H1 (cell line): Measurements from ENCODE around the gene C11orf71. TPM values are rescaled to one million over a fixed set of nuclear protein-coding genes. Genes with fewer than 3 reads are reported as not detected.

Experiments used
- CTCF ChIA-PET: fragments of 300-600 bp; sonication (Branson Sonifier 250); formaldehyde crosslinking; loops from one replicate; lab custom pipeline; 2021; ENCODE audit not compliant: partially characterized antibody; lab: Charles Lee
- POLR2A ChIA-PET: fragments of 300-600 bp; sonication (Branson Sonifier 250); formaldehyde crosslinking; loops from one replicate; lab custom pipeline; 2021; ENCODE audit warnings: inconsistent platforms; ENCODE audit not compliant: partially characterized antibody; lab: Charles Lee
- DNase-seq, 2 experiments: peaks; one replicate each; pipeline versions ENCODE4 v3.0.0 to v3.0.0-alpha.2; 2010 to 2022; ENCODE audit warnings: low spot score in 2 of 2, low read depth in 1 of 2, mixed read lengths in 1 of 2
- FAIRE-seq: peaks from 2 replicates; lab custom pipeline; 2011; peaks lifted over from hg19 to GRCh38; lab: Jason Lieb, UNC
- H2AFZ ChIP-seq: 2 replicates; pipeline ENCODE4 v1.8.1; 2012; ENCODE audit warnings: low read length, inconsistent platforms
- H2AK5ac ChIP-seq: 2 replicates; pipeline ENCODE4 v1.6.1; 2013; ENCODE audit warnings: low read depth, low read length
- H2BK120ac ChIP-seq: replicated peaks from 2 replicates; pipeline ENCODE3; 2013; ENCODE audit warnings: low read depth, low read length, inconsistent platforms
- H2BK12ac ChIP-seq: 2 replicates; pipeline ENCODE4 v1.6.1; 2013; ENCODE audit warnings: low read depth, low read length
- H2BK15ac ChIP-seq: 2 replicates; pipeline ENCODE4 v1.6.1; 2013; ENCODE audit warnings: low read length
- H2BK20ac ChIP-seq: 2 replicates; pipeline ENCODE4 v1.6.1; 2013; ENCODE audit warnings: low read length
- H2BK5ac ChIP-seq: 2 replicates; pipeline ENCODE4 v1.6.1; 2013; ENCODE audit warnings: low read depth, low read length
- H3K14ac ChIP-seq: 2 replicates; pipeline ENCODE4 v1.6.1; 2013; ENCODE audit warnings: inconsistent platforms; ENCODE audit not compliant: insufficient read length
- H3K18ac ChIP-seq: 2 replicates; pipeline ENCODE4 v1.6.1; 2013; ENCODE audit warnings: low read length; ENCODE audit errors: extremely low read depth
- H3K23ac ChIP-seq: 2 replicates; pipeline ENCODE4 v1.6.1; 2013; ENCODE audit warnings: inconsistent platforms; ENCODE audit not compliant: insufficient read length
- H3K23me2 ChIP-seq: 2 replicates; pipeline ENCODE4 v1.6.1; 2013; ENCODE audit warnings: low read depth, low read length
- H3K27ac ChIP-seq: 2 replicates; pipeline ENCODE4 v1.6.1; 2011; ENCODE audit warnings: low read depth, low read length, inconsistent platforms
- H3K27me3 ChIP-seq, 4 experiments: replicated peaks in 1 of 4; 1 replicate in 1 of 4; 2 replicates in 3 of 4; pipeline versions ENCODE4 v1.6.1 to v1.8.1; 2011 to 2013; ENCODE audit warnings: low read length in 3 of 4, mild to moderate bottlenecking in 3 of 4, inconsistent platforms in 2 of 4, mixed read lengths in 2 of 4, moderate library complexity in 1 of 4; ENCODE audit not compliant: control insufficient read depth in 3 of 4, insufficient read depth in 3 of 4; ENCODE audit errors: extremely low read depth in 1 of 4
- H3K36me3 ChIP-seq, 4 experiments: 2 replicates each; pipeline versions ENCODE4 v1.6.1 to v1.8.1; 2011 to 2013; ENCODE audit warnings: mild to moderate bottlenecking in 4 of 4, low read length in 3 of 4, moderate library complexity in 2 of 4, control low read depth in 1 of 4, inconsistent platforms in 1 of 4; ENCODE audit not compliant: insufficient read depth in 4 of 4, control insufficient read depth in 2 of 4
- H3K4ac ChIP-seq: replicated peaks from 2 replicates; pipeline ENCODE3; 2013; ENCODE audit warnings: low read length, low read depth, mixed read lengths, inconsistent platforms; ENCODE audit not compliant: insufficient read length
- H3K4me1 ChIP-seq, 4 experiments: replicated peaks in 1 of 4; 1 replicate in 1 of 4; 2 replicates in 3 of 4; pipeline versions ENCODE4 v1.6.1 to v1.8.1; 2011 to 2013; ENCODE audit warnings: low read length in 3 of 4, inconsistent platforms in 2 of 4, mixed read lengths in 1 of 4; ENCODE audit not compliant: insufficient read depth in 4 of 4, control insufficient read depth in 3 of 4
- H3K4me2 ChIP-seq, 2 experiments: 2 replicates each; pipeline versions ENCODE4 v1.6.1 to v1.8.1; 2011 to 2013; ENCODE audit warnings: low read depth in 2 of 2, low read length in 2 of 2, control low read depth in 1 of 2, inconsistent platforms in 1 of 2, mild to moderate bottlenecking in 1 of 2; ENCODE audit not compliant: insufficient read depth in 1 of 2
- H3K4me3 ChIP-seq, 4 experiments: fragments of 200-600, 300-600 bp in 1 of 4; sonication (generic), shearing (Covaris generic), sonication (Bioruptor Twin) in 1 of 4; 2 replicates each; pipeline versions ENCODE4 v1.5.1 to v1.8.1; 2011 to 2016; ENCODE audit warnings: low read length in 4 of 4, low read depth in 3 of 4, control low read depth in 2 of 4, inconsistent platforms in 2 of 4, mild to moderate bottlenecking in 2 of 4, mixed read lengths in 1 of 4, moderate library complexity in 1 of 4; ENCODE audit not compliant: insufficient read depth in 2 of 4; ENCODE audit errors: extremely low read depth in 1 of 4
- H3K56ac ChIP-seq: replicated peaks from 2 replicates; pipeline ENCODE3; 2013; ENCODE audit warnings: low read depth, mild to moderate bottlenecking, mixed read lengths, low read length, inconsistent platforms; ENCODE audit not compliant: insufficient read length
- H3K79me1 ChIP-seq: 2 replicates; pipeline ENCODE4 v1.6.1; 2013; ENCODE audit warnings: low read depth, low read length, control low read depth
- H3K79me2 ChIP-seq, 2 experiments: 2 replicates each; pipeline versions ENCODE4 v1.6.1 to v1.8.1; 2012 to 2013; ENCODE audit warnings: low read length in 2 of 2, mild to moderate bottlenecking in 2 of 2, inconsistent platforms in 1 of 2; ENCODE audit not compliant: insufficient read depth in 2 of 2, control insufficient read depth in 1 of 2
- H3K9ac ChIP-seq, 4 experiments: replicated peaks in 1 of 4; 1 replicate in 1 of 4; 2 replicates in 3 of 4; pipeline versions ENCODE4 v1.6.1 to v1.8.1; 2011 to 2013; ENCODE audit warnings: low read depth in 3 of 4, low read length in 3 of 4, control low read depth in 2 of 4, mild to moderate bottlenecking in 2 of 4, moderate library complexity in 2 of 4, inconsistent platforms in 1 of 4; ENCODE audit errors: extremely low read depth in 1 of 4
- H3K9me3 ChIP-seq, 2 experiments: 2 replicates each; pipeline versions ENCODE4 v1.6.1 to v1.8.1; 2012 to 2013; ENCODE audit warnings: mild to moderate bottlenecking in 2 of 2, moderate library complexity in 2 of 2, control low read depth in 1 of 2, inconsistent platforms in 1 of 2, low read depth in 1 of 2, low read length in 1 of 2, mixed read lengths in 1 of 2; ENCODE audit not compliant: insufficient read depth in 2 of 2
- H4K20me1 ChIP-seq, 2 experiments: replicated peaks in 1 of 2; 2 replicates each; pipeline versions ENCODE3 to v1.8.1; 2011 to 2013; ENCODE audit warnings: inconsistent platforms in 2 of 2, low read length in 2 of 2, mild to moderate bottlenecking in 1 of 2; ENCODE audit not compliant: insufficient read depth in 2 of 2, control insufficient read depth in 1 of 2
- H4K5ac ChIP-seq: 2 replicates; pipeline ENCODE4 v1.6.1; 2013; ENCODE audit warnings: low read length, low read depth, mixed read lengths, inconsistent platforms; ENCODE audit not compliant: insufficient read length
- H4K8ac ChIP-seq: 2 replicates; pipeline ENCODE4 v1.8.0; 2013; ENCODE audit warnings: mild to moderate bottlenecking, moderate library complexity, low read length, inconsistent platforms; ENCODE audit not compliant: insufficient read depth; ENCODE audit errors: extremely low read depth
- H4K91ac ChIP-seq: replicated peaks from 2 replicates; pipeline ENCODE3; 2013; ENCODE audit warnings: low read length, mixed read lengths, inconsistent platforms; ENCODE audit not compliant: insufficient read length
- ATF3 ChIP-seq: IDR thresholded peaks from 2 replicates; pipeline ENCODE4 v1.6.1; 2011; ENCODE audit warnings: low read depth, mild to moderate bottlenecking, low read length; ENCODE audit not compliant: insufficient read depth
- CBX5 ChIP-seq: fragments of 300-800, 300-1000 bp; sonication (generic); IDR thresholded peaks from 2 replicates; pipeline ENCODE4 v1.7.1; 2016; ENCODE audit warnings: antibody characterized with exemption, low read length, low read depth
- GTF2F1 ChIP-seq: IDR thresholded peaks from 2 replicates; pipeline ENCODE4 v1.6.1; 2012; ENCODE audit warnings: low read depth, low read length, improper control_type of control experiment, borderline replicate concordance
- KDM4A ChIP-seq: IDR thresholded peaks from one replicate; pipeline ENCODE4 v1.7.1; 2012; ENCODE audit warnings: low read depth, mild to moderate bottlenecking, moderate library complexity, low read length, inconsistent platforms; ENCODE audit not compliant: severe bottlenecking
- PHF8 ChIP-seq: fragments of 200-600 bp; sonication (generic); conservative IDR thresholded peaks from 2 replicates; pipeline ENCODE4 v1.7.1; 2012; ENCODE audit warnings: low read depth, mild to moderate bottlenecking, inconsistent platforms, low read length, moderate library complexity
- RBBP5 ChIP-seq: IDR thresholded peaks from 2 replicates; pipeline ENCODE4 v1.7.1; 2012; ENCODE audit warnings: low read depth, mild to moderate bottlenecking, inconsistent platforms, low read length, moderate library complexity, borderline replicate concordance
- RFX5 ChIP-seq: IDR thresholded peaks from 2 replicates; pipeline ENCODE4 v1.6.1; 2011; ENCODE audit warnings: low read depth, low read length, improper control_type of control experiment, borderline replicate concordance
- SIX5 ChIP-seq: IDR thresholded peaks from 2 replicates; pipeline ENCODE4 v1.6.1; 2011; ENCODE audit warnings: mild to moderate bottlenecking, low read depth, low read length
- SP1 ChIP-seq: IDR thresholded peaks from 2 replicates; pipeline ENCODE4 v1.6.1; 2011; ENCODE audit warnings: low read depth, low read length
- SRF ChIP-seq: IDR thresholded peaks from 2 replicates; pipeline ENCODE4 v1.6.1; 2011; ENCODE audit warnings: mild to moderate bottlenecking, low read depth, low read length, moderate library complexity
- TAF1 ChIP-seq: IDR thresholded peaks from 2 replicates; pipeline ENCODE4 v1.6.1; 2011; ENCODE audit warnings: mild to moderate bottlenecking, low read depth, low read length
- polyA plus RNA-seq, 7 experiments: library from polyadenylated mRNA; depleted of rRNA in 3 of 7; stranded (reverse) in 5 of 7; unstranded in 2 of 7; fragments of >200 nt in 5 of 7; fragments of 200-250 nt in 2 of 7; gene quantifications; 1 replicate in 5 of 7; 2 replicates in 1 of 7; 4 replicates in 1 of 7; pipeline versions ENCODE4 v1.2.1 to v1.2.3, GENCODE V29; 2011 to 2013; ENCODE audit warnings: missing spikeins in 2 of 7, mixed read lengths in 2 of 7
- total RNA-seq: library from RNA; stranded (reverse); fragmentation: NEBNext Ultra II Directional; extraction: Animal tissue kit (Norgen Biotek cat#: 25700); gene quantifications from 2 replicates; pipeline ENCODE4 v1.2.1, GENCODE V29; 2021
- TF ChIP-seq, protein P1 (sequence below): IDR thresholded peaks from 2 replicates; pipeline ENCODE4 v1.6.1; 2012; ENCODE audit warnings: inconsistent platforms

C11orf71 gene
- total and polyA plus RNA-seq, 2 of the 8 experiments (the other 6 are each of a cell fraction or from before 2014, with no cell fraction given), result 5.4 to 8.7 TPM

DNA sequence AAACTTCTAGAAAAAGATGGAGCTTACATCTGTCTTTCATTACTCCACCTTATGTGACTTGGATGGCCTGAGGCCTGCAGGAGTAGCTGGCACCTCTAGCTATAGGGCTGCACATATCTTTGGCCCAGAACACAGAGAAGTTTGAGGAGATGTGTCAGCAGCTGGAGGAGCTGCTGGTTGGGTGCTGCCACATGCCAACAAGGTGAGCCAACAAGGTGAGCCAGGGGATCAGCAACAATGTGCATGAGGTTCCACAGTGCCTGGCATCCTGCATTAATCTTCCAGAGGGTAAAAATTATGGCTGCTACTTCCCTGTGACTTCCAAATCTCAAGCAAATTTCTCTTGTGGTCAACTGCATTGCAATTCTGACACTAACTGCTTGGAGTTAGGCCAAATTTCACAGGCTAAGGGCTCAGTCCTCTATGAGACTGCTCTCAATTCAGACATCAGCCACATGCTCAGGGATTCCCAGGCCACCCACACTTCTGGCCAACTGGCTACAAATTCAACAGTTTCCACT lies 16.2 kb upstream of the C11orf71 start:
- H3K9ac ChIP-seq, result no peak overlapping the region
- H3K4me1 ChIP-seq, result peaks cover 0 to 3% (median 2%) of the 10 kb centered on the region in 4 experiments; a peak in 5 of 7 replicates
- H4K5ac ChIP-seq, result no peak overlapping the region
- H3K79me2 ChIP-seq, result no peaks in the 10 kb centered on the region
- no peak overlapping the region for H3K14ac ChIP-seq
- no peak overlapping the region for H4K8ac ChIP-seq
- no peaks in the 10 kb centered on the region for H3K79me1 ChIP-seq
- no peaks in the 10 kb centered on the region for H3K23me2 ChIP-seq
- H3K56ac ChIP-seq, result no peak overlapping the region
- no peak overlapping the region for H2BK15ac ChIP-seq
- TF ChIP-seq SIX5, result no peak
- TF ChIP-seq, protein P1, sequence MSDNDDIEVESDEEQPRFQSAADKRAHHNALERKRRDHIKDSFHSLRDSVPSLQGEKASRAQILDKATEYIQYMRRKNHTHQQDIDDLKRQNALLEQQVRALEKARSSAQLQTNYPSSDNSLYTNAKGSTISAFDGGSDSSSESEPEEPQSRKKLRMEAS, result no peak
- TF ChIP-seq SP1, result no peak
- TF ChIP-seq GTF2F1, result no peak
- no peak for TF ChIP-seq CBX5
- TF ChIP-seq PHF8, result no peak
- no peak for TF ChIP-seq TAF1
- no peak for TF ChIP-seq SRF
- no peak for TF ChIP-seq RBBP5
- TF ChIP-seq ATF3, result no peak
- no peak for TF ChIP-seq KDM4A
- no peak for TF ChIP-seq RFX5
- DNase-seq (no peak), FAIRE-seq (no peak)
- no peak overlapping the region for H3K4ac ChIP-seq
- H2BK20ac ChIP-seq, result no peak overlapping the region
- H3K9me3 ChIP-seq, result no peaks in the 10 kb centered on the region
- H3K4me3 ChIP-seq, result no peak overlapping the region
- no peak overlapping the region for H2BK12ac ChIP-seq
- no peaks in the 10 kb centered on the region for H3K27me3 ChIP-seq
- no peak overlapping the region for H3K18ac ChIP-seq
- peaks cover 0 to 11% (median 3%) of the 10 kb centered on the region in 4 experiments; a peak in 4 of 8 replicates for H3K36me3 ChIP-seq
- no peak overlapping the region for H3K4me2 ChIP-seq
- H2AK5ac ChIP-seq, result no peak overlapping the region
- no peak overlapping the region for H2BK120ac ChIP-seq
- no peak overlapping the region for H4K91ac ChIP-seq
- CTCF ChIA-PET, result interaction anchor here (0.7 to 1.9 kb wide), 3 partner anchors 9 to 136 kb away, joined by 3 to 6 read pairs (median 3); no protein-coding TSS in a partner anchor
- H3K23ac ChIP-seq, result no peak overlapping the region
- H4K20me1 ChIP-seq, result no peaks in the 10 kb centered on the region
- POLR2A ChIA-PET, result interaction anchor here (1.7 kb wide), 1 partner anchor 16 kb away, joined by 7 read pairs; the partner anchor contains the start of genes C11orf71 and RBM7
- H2BK5ac ChIP-seq, result no peak overlapping the region
- no peak overlapping the region for H3K27ac ChIP-seq
- H2AFZ ChIP-seq, result no peak overlapping the region
